ENCODE measurements around the gene CPNE8. TPM values are rescaled to one million over a fixed set of nuclear protein-coding genes. Genes with fewer than 3 reads are reported as not detected.
"Not testable (repeated sequence)": the region's sequence is repeated elsewhere in the genome, so short reads cannot be mapped to it uniquely, and the experiment has no call there.

CPNE8 gene
- total RNA-seq, 4 donors from 2014 or later, result 3.8 to 7.0 (median 4.6) TPM

- intact Hi-C loops (cut with DNase I; ENCODE audit: low total_unique reads), result no loop called here
- no peak for DNase-seq
- no peaks in the 10 kb centered on the region for H3K36me3 ChIP-seq
Measured at GRCh38 chr12:38746744-38747143, 158.6 kb downstream of the CPNE8 start.

GRCh38 chr12:38745601-38746000, 159.8 kb downstream of the CPNE8 start:
- in situ Hi-C loops (cut with MboI; ENCODE audit: low sequenced_read_pairs in 4 of 4), result no loop called here
- intact Hi-C loops (cut with DNase I; ENCODE audit: low total_unique reads), result no loop called here

More at GRCh38 chr12:38746744-38747143, 158.6 kb downstream of the CPNE8 start:
- Histone ChIP-seq H3K27ac (no peak overlapping the region), H3K9me3 (no peaks in the 10 kb centered on the region), H3K4me3 (no peak overlapping the region), H3K27me3 (no peaks in the 10 kb centered on the region), H3K4me1 (no peaks in the 10 kb centered on the region)
- TF ChIP-seq CTCF (IDR thresholded peaks at IDR 0.05 in 4 of 5, conservative IDR thresholded peaks at IDR 0.05 in 1 of 5) (no peak), POLR2A (IDR thresholded peaks at IDR 0.05) (no peak)
- in situ Hi-C loops (cut with MboI; ENCODE audit: low sequenced_read_pairs in 4 of 4), result no loop called here
- no peak for ATAC-seq

GRCh38 chr12:38744041-38744440, 161.3 kb downstream of the CPNE8 start:
- ATAC-seq (no peak), DNase-seq (no peak)
- Histone ChIP-seq H3K9me3 (no peaks in the 10 kb centered on the region), H3K36me3 (no peaks in the 10 kb centered on the region), H3K4me3 (no peak overlapping the region), H3K4me1 (no peaks in the 10 kb centered on the region), H3K27me3 (no peaks in the 10 kb centered on the region), H3K27ac (no peak overlapping the region)
- TF ChIP-seq POLR2A (IDR thresholded peaks at IDR 0.05) (no peak), CTCF (IDR thresholded peaks at IDR 0.05 in 4 of 5, conservative IDR thresholded peaks at IDR 0.05 in 1 of 5) (no peak)
- intact Hi-C loops (cut with DNase I; ENCODE audit: low total_unique reads) (no loop called here), in situ Hi-C loops (cut with MboI; ENCODE audit: low sequenced_read_pairs in 4 of 4) (no loop called here)

More at GRCh38 chr12:38745601-38746000, 159.8 kb downstream of the CPNE8 start:
- no peaks in the 10 kb centered on the region for H3K4me1 ChIP-seq
- H3K9me3 ChIP-seq, result no peaks in the 10 kb centered on the region
- no peak for TF ChIP-seq CTCF (IDR thresholded peaks at IDR 0.05 in 4 of 5, conservative IDR thresholded peaks at IDR 0.05 in 1 of 5)
- TF ChIP-seq POLR2A (IDR thresholded peaks at IDR 0.05), result no peak
- DNase-seq (no peak), ATAC-seq (no peak)
- H3K27ac ChIP-seq, result no peak overlapping the region
- no peak overlapping the region for H3K4me3 ChIP-seq
- H3K36me3 ChIP-seq, result no peaks in the 10 kb centered on the region
- H3K27me3 ChIP-seq, result no peaks in the 10 kb centered on the region

GRCh38 chr12:38742496-38742895, 162.9 kb downstream of the CPNE8 start:
- H3K4me1 ChIP-seq; intact Hi-C loops (cut with DNase I; ENCODE audit: low total_unique reads); DNase-seq; H3K4me3 ChIP-seq; H3K9me3 ChIP-seq; ATAC-seq; in situ Hi-C loops (cut with MboI; ENCODE audit: low sequenced_read_pairs in 4 of 4); H3K27me3 ChIP-seq; H3K27ac ChIP-seq; H3K36me3 ChIP-seq: not testable (repeated sequence)

- no peaks in the 10 kb centered on the region for H3K36me3 ChIP-seq
- in situ Hi-C loops (cut with MboI; ENCODE audit: low sequenced_read_pairs in 4 of 4), result no loop called here
- TF ChIP-seq POLR2A (IDR thresholded peaks at IDR 0.05), result no peak
- TF ChIP-seq CTCF (IDR thresholded peaks at IDR 0.05 in 4 of 5, conservative IDR thresholded peaks at IDR 0.05 in 1 of 5), result no peak
- no peak for DNase-seq
- H3K4me1 ChIP-seq, result no peaks in the 10 kb centered on the region
- H3K9me3 ChIP-seq, result no peaks in the 10 kb centered on the region
- intact Hi-C loops (cut with DNase I; ENCODE audit: low total_unique reads), result no loop called here
- H3K27ac ChIP-seq, result no peak overlapping the region
- ATAC-seq, result no peak
- H3K4me3 ChIP-seq, result no peak overlapping the region
- no peaks in the 10 kb centered on the region for H3K27me3 ChIP-seq
Measured at GRCh38 chr12:38736821-38737220, 168.6 kb downstream of the CPNE8 start.
